HG03565 (cell line): ENCODE measurements around the gene RERG.
A peak's percentile ranks its signal among the peaks of the same experiment; 100 is the strongest.

Experiments used
- ATAC-seq: cut with Tn5 transposase; IDR thresholded peaks from one replicate; pipeline ENCODE4 v1.9.1; 2021; ENCODE audit warnings: mild to moderate bottlenecking, moderate library complexity; ENCODE audit not compliant: unreplicated experiment

RERG gene, protein sequence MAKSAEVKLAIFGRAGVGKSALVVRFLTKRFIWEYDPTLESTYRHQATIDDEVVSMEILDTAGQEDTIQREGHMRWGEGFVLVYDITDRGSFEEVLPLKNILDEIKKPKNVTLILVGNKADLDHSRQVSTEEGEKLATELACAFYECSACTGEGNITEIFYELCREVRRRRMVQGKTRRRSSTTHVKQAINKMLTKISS

DNA sequence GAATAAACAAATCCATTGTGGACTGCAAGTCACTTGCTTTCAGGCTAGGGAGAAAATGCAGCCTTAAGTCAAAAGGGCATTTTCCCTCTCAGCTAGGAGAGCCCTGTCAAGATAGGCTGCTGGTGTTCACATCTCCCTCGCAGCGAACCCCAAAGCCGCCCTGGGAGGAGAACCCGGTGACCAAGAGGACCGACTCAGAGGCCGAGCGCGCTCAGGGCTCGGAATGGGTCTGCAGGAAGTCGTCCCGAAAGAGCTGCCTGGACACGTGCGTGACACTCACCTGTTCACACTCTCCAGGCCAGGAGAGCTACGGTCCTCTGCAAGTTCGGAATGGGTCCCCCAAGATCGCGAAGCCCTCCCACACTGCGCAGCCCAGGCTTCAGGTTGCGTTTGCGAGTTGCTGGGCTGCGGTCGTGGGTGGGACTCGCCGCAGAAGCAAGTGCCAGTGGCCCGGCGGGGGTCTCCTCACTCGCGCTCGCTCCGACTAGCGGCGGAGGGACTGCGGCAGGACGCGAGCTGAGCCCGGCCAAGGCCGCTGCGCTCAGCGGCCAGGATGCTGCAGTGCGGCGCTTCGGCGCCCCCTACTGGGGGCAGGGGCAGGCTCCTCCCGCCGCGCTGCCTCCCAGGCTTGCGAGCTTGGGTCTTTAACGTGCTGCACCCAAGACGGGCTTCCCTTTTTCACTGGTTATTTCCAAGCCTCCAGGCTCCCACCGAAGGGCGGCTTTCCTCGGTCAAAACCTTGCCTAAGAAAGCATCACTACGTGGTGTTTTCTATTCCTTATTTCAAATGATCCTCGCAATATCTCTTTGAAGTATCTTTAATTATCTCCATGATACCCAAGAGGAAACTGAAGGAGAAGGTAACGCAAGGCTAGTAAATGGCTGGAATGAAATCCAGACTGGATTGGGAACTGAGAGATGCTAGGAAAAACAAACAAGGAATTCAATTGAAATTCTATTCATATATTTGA, at the start of gene RERG:
Gene RERG, minus strand, starts transcription at position 503 of the 971 bp plus-strand sequence. CDS start 3,928 bp downstream, outside the sequence.
- peak; percentile 94 for ATAC-seq

DNA sequence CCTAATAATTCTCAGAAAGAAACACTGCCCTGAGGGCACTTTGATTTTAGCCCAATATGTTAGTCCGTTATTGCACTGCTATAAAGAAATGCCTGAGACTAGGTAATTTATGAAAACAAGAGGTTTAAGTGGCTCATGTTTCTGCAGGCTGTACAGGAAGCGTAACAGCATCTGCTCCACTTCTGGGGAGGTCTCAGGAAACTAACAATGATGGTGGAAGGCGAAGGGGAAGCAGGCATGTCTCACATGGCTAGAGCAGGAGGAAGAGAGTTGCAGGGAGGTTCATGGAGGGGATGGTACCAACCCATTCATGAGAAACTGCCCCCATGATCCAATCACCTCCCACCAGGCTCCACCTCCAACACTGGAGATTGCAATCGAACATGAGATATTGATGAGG, 49.4 kb upstream of the RERG start:
- ATAC-seq: no peak

DNA sequence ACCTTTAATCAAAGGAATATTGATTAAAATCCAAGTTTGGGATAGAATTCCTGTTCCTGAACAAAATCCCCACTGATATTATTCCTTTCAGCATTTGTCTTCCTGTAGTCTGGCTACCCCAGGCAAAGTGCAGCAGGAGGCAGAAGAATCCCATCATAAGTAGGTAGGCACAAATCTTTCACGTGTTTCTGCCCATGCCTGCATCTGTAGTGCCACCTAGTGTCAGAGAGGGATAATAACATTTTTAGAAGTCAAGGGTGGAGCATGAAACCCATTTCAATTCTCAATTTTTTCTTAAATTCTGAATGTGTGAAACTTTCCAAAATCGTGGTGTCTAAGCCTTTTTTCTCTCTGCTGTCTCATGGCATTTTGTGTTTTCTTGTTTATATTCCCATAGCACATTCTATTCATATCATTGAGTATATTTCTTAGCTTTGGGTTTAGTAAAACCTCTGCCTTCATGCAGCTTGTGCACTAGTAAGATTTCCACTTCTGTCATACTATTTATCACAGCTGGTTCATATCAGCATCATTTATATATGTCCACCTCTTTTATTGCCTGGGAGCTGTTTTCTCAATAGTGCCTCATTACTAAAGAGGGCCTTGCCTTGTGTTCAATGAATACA, 47.8 kb upstream of the RERG start:
- ATAC-seq: no peak

DNA sequence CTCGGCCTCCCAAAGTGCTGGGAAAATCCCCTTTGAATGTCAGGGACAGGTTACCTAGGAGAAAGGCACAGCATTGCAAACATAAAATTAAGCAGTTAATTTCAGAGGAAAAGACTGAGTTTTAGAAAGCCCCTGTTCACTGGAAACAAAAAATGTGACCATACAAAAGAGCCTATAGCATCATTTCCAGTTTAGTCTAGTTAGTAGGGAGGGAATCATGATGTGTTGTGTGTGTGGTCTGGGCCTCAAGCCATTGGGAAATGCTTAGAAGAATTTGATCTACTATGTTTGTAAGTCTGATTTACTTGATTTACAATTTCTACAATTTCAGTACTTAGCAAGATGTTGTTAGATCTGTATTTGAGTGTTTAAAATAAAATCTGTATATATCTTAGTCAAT, 47.1 kb upstream of the RERG start:
- no peak for ATAC-seq

DNA sequence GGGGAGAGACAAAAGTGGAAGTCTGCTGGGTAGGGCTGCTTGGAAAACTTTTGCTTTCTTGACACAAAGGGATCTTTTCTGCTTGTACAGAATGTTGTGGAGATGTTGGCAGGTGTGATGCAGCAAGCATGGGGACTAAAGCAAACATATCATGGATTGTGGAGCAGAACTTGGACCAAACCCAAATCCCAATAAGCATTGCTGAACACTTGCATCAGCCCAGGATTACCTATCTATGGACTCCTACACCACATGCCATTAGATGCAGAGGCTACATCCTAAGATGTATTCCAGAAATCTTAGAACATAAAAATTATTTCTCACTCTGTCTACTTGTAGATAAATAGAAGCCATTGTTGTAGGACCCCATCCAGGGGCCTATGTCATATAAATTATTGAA, 44.7 kb upstream of the RERG start:
- ATAC-seq: no peak

DNA sequence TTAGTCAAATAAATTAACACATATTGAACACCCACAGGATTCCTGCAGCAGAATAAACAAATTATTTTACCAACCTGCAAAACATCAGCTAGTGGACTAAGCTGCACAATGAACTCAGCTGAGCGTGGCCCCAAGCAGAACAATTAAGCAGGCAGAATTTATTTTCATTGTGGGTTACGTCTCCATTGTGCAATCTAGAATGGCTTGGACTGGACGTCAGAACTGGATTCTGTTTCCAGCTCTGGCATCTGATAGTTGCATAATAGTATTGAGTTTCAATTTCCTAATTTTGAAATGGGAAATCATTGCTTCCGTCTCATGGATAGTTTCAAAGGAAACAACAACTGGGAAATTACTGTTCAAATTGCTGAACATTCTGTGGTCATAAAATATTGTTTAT, 35.5 kb upstream of the RERG start:
- ATAC-seq: no peak

DNA sequence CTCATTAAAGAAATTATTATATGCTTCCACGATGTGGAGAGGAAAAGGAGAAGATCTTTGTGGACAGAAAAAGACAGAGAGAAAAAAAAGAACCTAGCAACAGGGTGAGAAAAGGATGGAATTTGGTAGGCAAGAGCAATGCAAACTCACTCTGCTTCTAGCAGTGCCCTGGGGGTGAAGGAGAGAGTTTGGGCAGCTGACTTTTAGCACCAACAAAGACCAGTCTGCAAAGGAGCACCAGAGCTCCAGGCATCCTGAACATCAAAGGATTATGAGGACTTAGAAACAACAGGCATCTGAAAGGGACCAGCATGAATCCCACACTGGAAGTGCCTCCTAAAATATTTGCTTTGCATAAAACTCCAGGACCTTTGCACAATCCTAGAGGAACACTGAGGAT, 32.8 kb upstream of the RERG start:
- ATAC-seq: no peak

DNA sequence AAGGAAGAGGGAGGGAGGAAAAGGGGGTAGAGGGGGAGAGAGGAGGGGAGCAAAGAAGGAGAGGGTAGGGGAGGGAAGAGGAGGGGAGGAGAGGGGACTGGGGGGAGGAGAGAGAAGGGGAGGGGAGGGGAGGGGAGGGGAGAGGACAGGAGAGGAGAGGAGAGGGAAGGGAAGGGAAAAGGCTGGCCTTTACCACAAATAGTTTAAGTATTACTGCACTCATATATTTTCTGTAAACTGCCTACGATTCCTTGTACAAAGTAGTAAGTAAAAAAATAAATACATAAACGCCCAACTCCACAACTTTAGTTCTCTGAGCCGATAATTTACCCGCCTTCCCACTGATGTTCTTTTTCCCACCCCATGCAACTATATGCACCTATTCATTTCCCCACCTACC, 23.7 kb upstream of the RERG start:
- no peak for ATAC-seq

DNA sequence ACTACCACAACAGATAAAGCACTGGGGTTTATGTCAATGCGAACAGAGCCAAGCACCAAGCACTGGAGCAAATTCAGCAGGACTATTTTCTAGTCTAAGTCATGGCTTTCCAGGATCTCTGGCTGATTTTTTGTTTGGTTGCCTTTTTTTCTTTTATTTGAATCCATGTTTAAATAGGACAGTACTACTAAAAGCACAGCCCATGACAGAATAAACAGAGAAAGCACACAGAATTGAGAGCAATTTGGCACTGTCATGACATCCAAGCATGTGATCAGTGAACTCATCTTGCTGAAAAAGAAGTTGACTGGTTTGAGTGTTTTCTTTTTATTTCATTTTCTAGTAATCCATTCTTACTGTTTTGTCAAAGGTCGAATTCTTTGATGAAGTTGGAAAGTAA, 23.1 kb upstream of the RERG start:
- no peak for ATAC-seq

DNA sequence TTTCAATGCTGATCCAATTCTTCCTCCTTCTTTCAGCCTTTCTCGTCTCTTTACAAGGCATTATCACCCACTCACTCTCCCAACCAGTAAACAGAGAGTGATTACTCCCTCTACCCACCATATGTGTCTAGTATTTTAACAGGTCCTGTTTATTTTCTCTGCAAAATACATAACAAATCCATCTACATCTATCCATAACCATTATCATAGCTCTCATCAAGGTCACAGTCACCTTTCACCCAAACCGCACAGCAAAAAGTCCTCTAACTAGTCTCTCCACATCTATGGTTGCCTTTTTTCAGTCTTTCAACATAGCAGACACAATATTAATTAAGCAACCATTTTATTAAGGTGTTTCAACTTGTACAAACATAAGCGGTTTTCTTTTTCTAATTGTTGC, 21.9 kb upstream of the RERG start:
- ATAC-seq: no peak

DNA sequence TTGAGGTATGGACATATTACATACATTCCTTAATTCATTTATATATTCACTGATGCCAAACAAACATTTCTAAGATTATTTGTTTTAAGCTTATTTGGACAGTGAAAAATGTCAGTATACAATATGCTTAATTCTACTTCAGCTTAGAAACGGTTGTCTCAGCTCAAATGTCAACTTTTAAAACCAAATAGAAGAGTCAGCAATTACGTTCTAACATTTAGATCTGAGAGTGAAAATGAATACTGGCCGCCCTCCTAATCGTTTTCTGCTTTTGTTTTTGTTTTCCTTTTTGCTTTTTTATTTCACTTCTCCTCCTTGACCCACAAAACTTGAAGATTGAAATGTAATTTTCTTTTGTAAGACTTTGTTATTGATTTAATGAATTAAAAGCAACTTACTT, 19.7 kb upstream of the RERG start:
- no peak for ATAC-seq

DNA sequence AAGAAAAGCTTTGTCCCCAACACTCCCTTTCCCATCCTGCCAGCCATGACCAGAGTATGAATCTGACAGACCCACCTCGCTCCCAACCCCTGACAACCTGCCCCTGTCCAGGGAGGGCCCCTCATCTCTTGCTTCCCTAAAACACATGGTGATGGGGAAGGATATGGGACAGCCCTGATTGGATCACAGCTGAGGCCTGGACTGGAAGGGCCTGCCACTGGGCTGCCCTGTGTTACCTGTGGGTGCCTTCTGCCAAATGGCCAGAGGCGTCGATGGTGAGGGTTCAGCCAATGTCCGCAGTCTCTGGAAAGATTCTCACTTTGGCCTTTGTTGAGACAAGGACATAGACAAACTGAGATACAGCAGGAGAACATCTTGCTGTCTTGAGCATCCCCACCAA, 13.3 kb upstream of the RERG start:
- no peak for ATAC-seq

DNA sequence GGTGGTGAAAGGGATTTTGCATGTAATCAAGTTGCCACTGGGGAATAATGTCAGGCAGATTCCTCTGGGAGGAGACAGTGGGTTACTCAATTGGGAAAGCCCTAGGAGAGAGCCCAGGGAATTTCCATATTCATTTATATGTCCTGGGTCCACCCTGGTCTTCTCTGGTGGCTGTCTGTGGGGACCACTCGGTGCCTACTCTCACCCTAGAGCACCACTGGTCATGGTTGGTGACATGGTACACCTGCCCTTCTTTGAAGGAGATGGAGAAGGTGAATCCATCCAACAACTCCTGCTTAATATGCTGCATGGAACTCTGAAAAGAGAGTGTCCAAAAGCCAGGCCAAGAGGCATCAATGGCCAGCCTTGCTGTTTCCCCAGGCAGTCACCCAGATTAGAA, 12.8 kb upstream of the RERG start:
- ATAC-seq: no peak

DNA sequence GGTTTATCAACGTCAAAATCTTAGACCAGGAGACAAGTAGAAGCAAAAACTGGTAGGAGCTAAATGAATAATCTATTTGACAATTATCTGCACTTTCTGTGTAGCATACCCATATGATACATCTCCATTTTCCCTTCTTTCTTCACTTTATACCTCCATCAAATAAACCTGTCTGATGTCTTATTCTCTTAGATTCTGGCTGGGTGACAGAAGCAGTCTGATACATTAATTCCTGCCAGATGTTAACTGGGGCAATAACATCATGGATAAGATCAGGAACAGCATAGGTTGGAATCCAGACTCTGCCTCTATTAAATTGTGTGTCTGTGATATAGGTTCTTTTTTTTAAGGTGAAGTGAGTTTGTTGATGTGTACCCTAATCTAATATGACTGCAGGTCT, 11.7 kb upstream of the RERG start:
- no peak for ATAC-seq

DNA sequence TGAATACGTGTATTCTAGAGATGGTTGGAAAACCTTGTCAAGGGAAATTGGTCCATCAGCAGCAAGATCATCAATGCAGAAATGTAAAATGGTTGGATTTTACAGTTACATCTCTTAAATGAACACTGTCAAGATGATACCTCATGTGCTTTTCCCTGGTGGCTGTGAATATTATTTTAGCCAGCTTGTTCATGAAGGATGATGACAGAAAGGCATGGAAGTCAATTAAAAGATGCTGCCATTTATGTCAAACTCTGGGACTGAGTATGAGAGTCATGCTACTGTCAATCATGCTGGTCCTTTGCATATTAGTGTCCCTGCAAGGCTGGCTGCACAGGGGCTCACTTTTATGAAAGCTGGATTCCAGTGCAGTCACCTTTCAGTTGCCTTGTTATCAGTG, 10.3 kb upstream of the RERG start:
- ATAC-seq: no peak

DNA sequence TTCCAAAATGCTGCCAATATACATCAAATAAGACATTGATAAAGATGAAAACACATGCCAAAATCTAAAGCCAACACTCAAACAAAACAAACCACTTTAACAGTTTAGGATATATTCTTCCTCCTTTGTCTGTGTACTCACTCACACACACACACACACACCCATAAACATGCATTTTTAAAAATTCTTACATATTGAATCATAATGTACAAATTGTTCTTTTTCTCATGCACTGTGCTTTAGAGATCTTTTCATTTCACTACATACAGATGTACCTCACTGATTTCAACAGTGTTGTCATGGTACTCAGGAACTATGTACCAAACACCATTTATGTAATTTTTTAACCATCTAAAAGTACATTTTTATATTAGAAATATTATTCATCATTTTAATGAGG, 9.5 kb upstream of the RERG start:
- ATAC-seq: no peak

DNA sequence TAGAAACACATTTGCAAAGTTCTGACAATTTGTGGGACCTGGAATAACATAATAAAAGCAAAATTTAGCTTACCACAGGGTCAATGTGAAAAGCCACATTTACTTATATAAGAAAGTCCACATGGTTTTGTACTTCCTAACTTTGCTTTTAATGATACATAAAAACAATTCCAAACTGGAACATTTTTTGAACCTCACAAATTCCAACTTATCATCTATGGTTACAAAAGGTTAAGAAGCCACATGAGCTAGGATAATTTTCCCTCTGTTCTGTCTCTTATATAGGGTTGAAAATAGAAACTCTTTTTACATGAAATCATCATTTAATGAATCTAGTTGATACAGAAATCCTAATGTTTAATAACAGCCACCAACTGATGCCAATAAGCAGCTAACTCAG, 8.9 kb upstream of the RERG start:
- ATAC-seq: no peak

DNA sequence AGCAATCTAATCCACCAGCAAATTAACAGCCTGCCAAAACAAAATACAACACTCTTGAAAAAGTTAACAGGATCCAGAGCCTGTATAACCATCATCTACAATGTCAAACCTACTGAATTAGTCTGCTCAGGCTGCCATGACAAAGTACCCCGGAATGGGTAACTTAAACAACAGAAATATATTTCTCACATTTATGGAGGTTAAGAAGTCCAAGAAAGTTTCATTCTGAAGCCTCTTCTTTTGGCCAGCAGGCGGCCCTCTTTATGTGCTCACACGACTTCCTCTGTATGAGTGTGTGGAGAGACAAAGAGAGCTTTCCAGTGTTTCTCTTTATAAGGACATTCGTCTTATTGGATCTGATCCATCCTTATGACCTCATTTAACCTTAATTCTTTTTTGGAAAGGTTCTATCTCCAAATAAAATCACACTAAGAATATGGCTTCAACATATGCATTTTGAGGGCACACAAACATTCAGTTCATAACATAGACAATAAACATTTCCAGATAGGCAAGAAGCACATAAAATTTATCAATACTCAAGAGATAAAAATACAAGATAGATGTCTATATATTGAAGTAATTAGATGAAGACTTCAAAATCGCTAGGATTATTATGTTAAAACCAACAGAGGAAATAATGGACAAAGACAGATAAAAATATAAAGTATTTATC, 5.9 kb upstream of the RERG start:
- no peak for ATAC-seq

DNA sequence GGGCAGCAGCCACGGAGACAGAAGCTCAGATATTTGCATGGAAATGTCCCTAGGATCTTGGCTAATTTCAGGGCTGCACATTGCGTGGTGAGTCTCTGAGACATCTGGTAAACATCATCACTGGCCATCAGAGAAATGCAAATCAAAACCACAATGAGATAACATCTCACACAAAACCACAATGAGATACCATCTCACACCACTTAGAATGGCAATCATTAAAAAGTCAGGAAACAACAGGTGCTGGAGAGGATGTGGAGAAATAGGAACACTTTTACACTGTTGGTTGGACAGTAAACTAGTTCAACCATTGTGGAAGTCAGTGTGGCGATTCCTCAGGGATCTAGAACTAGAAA, 4.6 kb upstream of the RERG start:
- peak; percentile 40 for ATAC-seq

DNA sequence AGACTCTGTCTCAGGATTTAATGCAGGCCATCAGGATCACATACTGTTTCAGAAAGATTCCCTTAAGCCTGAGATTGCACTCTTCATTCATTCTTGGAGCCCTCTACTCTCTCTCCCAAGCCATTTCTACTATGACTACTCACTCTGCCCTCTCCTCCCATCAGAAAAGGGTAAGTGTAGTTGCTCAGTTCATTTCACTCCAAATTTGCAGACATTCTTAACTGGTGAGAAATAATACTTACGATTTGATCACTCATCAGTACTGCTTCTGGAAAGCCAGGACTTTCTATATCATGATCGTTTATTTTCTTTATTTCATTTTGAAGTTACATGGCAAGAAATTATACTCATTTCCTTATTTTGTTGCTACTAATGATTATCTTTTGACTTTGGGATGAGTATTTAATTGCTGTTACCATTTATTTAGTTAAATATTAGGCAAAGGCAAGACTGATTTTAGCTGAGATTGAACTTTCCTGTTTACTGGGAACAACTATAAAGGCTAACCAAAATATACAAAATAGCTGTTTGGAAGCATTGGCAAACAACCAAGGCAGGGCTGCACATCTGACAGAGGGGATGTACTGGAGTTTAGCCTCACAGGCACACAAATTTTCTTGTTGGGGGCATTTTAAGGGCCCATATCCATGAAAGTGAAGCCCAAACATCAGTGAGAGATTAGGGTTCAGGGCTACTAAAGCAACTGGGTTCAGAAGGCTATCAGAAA, 4.1 kb upstream of the RERG start:
- no peak for ATAC-seq

DNA sequence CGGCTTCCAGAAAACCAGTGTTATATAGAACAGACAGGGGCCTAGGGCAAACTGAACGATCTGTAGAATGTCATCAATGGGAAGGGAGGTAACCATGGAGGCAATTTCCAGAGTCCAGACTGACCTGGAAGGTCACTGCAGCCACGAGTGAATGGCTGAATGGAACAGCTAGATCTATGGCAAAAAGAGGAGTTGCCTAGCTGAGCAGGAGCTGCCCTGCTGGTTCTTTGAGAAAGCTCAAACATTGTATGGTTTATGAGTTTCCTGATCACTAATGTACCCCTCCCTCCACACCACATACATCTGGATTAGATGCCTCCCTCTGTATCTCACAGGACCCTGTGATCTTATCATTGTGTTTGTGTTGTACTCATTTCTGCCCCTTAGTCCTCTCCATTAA, 1.0 kb upstream of the RERG start:
- ATAC-seq: no peak
